ENCODE measurements around the gene AKAP6. TPM values are rescaled to one million over a fixed set of nuclear protein-coding genes. Genes with fewer than 3 reads are reported as not detected.

The AKAP6 gene
- polyA plus RNA-seq, 2 donors, result 1.5 to 1.6 TPM

DNA sequence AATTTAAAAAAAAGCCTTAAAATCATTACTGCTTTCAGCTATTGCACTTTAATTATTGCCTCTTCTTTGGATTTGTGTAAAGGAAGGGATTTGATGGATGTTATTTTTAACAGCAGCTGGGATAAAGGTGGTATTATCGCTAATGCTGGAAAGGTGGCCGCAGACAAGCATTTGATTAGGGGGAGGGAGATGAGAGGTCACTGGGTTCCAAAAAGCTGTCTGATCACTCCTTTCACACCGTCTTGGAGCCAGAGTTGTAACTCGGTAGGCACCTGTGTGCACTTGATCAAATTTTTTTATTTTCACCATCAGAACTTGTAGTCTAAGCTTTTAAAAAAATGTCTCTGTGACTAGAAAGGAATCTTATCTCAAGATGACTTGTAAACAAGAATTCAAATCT lies 99.8 kb downstream of the AKAP6 start:
- Histone ChIP-seq H3K27ac (ENCODE audit: low read depth in 2 of 2, low read length in 1 of 2) (no peak overlapping the region), H3K4me3 (ENCODE audit: low read depth in 1 of 2, low read length in 2 of 2) (no peak overlapping the region), H3K27me3 (ENCODE audit: control insufficient read depth in 1 of 2, insufficient read depth in 2 of 2, low read length in 2 of 2) (no peaks in the 10 kb centered on the region), H3K36me3 (ENCODE audit: control insufficient read depth in 2 of 2, insufficient read depth in 2 of 2, low read length in 1 of 2) (no peaks in the 10 kb centered on the region), H3K4me1 (ENCODE audit: control insufficient read depth in 2 of 2, insufficient read depth in 2 of 2, low read length in 1 of 2) (peaks cover 0 to 5% of the 10 kb centered on the region in 2 donors), H3K9me3 (ENCODE audit: control insufficient read depth in 2 of 2, insufficient read depth in 1 of 2, low read depth in 1 of 2, low read length in 1 of 2) (no peaks in the 10 kb centered on the region)
- WGBS, 2 donors, result 57 to 68% methylated on average over 4 of the region's 4 CpGs

DNA sequence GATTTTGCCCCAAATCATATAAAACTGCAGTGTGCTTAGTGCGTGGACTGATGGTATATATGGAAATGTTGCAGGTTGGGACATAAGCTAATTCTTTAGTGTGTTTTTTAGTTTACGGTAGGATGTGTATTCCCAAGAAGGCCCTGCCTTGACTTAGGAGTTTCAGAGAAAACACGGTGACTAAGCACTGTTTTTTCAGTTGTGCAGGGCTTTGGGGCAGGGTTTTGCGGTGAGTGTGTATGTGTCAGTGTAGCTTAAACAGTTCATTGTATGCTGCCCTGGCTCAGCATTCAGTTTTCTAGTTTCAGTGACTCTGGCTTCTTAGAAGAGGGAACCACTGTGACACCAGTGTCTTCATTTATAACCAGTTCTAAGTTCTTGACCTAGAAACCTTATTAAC lies 101.2 kb downstream of the AKAP6 start:
- Histone ChIP-seq H3K27ac (ENCODE audit: low read depth in 2 of 2, low read length in 1 of 2) (peak overlapping the region in 1 of 2 donors; percentile 30), H3K36me3 (ENCODE audit: control insufficient read depth in 2 of 2, insufficient read depth in 2 of 2, low read length in 1 of 2) (no peaks in the 10 kb centered on the region), H3K4me1 (ENCODE audit: control insufficient read depth in 2 of 2, insufficient read depth in 2 of 2, low read length in 1 of 2) (peaks cover 0 to 5% of the 10 kb centered on the region in 2 donors), H3K9me3 (ENCODE audit: control insufficient read depth in 2 of 2, insufficient read depth in 1 of 2, low read depth in 1 of 2, low read length in 1 of 2) (no peaks in the 10 kb centered on the region), H3K4me3 (ENCODE audit: low read depth in 1 of 2, low read length in 2 of 2) (no peak overlapping the region), H3K27me3 (ENCODE audit: control insufficient read depth in 1 of 2, insufficient read depth in 2 of 2, low read length in 2 of 2) (no peaks in the 10 kb centered on the region)
- WGBS, 2 donors, result 74 to 83% methylated on average over 4 of the region's 4 CpGs

DNA sequence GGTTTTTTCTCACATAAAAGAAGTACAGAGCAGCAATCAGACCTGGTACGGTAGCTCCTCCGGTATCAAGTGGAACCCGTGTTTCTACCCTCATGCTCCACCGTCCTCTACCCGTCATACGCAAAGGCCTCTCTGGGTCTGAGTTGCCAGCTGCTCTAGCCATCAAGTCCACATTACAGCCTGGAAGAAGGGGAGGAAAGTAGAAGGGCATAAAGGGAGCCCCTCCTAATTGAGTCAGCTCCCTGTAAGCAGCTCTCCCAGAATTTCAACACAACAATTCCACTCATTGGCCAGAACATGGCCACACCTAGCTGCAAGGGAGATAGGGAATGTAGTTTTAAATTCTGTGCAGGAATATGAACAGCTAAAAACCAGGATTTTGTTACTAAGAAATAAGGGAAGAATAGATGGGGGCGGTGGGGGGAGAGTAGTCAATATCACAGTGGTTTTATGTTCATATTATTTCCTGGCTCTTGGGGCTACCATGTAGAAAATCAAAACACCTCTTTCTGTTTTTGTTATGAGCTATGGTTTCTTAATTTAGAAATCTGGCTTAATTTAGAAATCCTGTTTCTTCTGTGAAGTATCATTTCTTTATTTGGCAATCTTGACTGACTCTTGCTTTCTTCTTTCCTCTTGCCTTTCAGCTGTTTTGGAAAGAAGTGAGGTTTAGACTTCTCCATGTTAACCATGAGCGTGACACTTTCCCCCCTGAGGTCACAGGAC lies 103.9 kb downstream of the AKAP6 start:
- no peaks in the 10 kb centered on the region for H3K27me3 ChIP-seq (ENCODE audit: control insufficient read depth in 1 of 2, insufficient read depth in 2 of 2, low read length in 2 of 2)
- H3K4me1 ChIP-seq (ENCODE audit: control insufficient read depth in 2 of 2, insufficient read depth in 2 of 2, low read length in 1 of 2), result peaks cover 0 to 3% of the 10 kb centered on the region in 2 donors
- WGBS, 2 donors, result 81 to 83% methylated on average over 8 of the region's 8 CpGs
- no peaks in the 10 kb centered on the region for H3K9me3 ChIP-seq (ENCODE audit: control insufficient read depth in 2 of 2, insufficient read depth in 1 of 2, low read depth in 1 of 2, low read length in 1 of 2)
- H3K27ac ChIP-seq (ENCODE audit: low read depth in 2 of 2, low read length in 1 of 2), result peak overlapping the region in 1 of 2 donors; percentile 74
- H3K36me3 ChIP-seq (ENCODE audit: control insufficient read depth in 2 of 2, insufficient read depth in 2 of 2, low read length in 1 of 2), result no peaks in the 10 kb centered on the region
- peak overlapping the region; percentile 9 to 13 for H3K4me3 ChIP-seq (ENCODE audit: low read depth in 1 of 2, low read length in 2 of 2)

DNA sequence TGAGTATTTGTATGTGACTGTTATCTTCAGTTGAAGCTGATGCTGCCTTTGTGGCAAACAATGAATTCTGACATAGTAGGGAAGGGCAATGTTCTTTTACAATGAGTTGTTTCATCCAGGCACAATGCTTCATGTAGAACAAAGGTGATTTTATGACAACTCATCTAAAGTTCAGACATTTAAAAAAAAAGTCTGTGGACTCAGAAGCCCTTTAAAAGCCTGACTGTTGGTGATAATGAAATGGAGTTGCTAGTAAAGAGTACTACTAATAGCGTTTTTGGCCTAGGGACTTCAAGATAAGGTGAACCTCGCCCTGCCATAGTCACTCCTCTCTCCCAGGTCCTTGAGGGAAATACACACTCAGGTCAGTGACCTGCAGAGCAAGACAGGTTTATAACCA lies 105.1 kb downstream of the AKAP6 start:
- H3K4me3 ChIP-seq (ENCODE audit: low read depth in 1 of 2, low read length in 2 of 2), result peak overlapping the region in 1 of 2 donors; percentile 13
- no peaks in the 10 kb centered on the region for H3K36me3 ChIP-seq (ENCODE audit: control insufficient read depth in 2 of 2, insufficient read depth in 2 of 2, low read length in 1 of 2)
- 56 to 75% methylated on average over 2 of the region's 2 CpGs for WGBS, 2 donors
- H3K4me1 ChIP-seq (ENCODE audit: control insufficient read depth in 2 of 2, insufficient read depth in 2 of 2, low read length in 1 of 2), result peaks cover 0 to 3% of the 10 kb centered on the region in 2 donors
- H3K27ac ChIP-seq (ENCODE audit: low read depth in 2 of 2, low read length in 1 of 2), result no peak overlapping the region
- H3K27me3 ChIP-seq (ENCODE audit: control insufficient read depth in 1 of 2, insufficient read depth in 2 of 2, low read length in 2 of 2), result no peaks in the 10 kb centered on the region
- no peaks in the 10 kb centered on the region for H3K9me3 ChIP-seq (ENCODE audit: control insufficient read depth in 2 of 2, insufficient read depth in 1 of 2, low read depth in 1 of 2, low read length in 1 of 2)

DNA sequence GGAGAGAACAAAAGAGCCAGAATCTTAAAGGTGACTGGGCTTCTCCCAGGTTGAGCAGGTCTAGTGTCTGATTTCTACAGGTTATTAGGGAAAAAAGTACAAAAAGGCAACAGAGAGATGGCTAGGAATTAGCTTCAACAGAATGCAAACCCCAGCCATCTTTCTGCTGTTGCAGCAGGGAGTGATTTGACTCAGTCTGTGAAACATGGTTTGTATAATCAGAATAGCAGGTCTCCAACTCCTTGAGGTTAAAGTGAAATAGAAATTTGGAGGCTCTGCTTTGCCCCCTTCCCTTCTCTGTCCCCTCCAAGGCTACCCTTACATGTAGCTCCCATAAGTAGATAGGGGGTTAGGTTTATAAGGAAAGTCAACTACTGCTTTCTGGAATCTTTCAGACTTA lies 105.8 kb downstream of the AKAP6 start:
- H3K27ac ChIP-seq (ENCODE audit: low read depth in 2 of 2, low read length in 1 of 2), result peak overlapping the region in 1 of 2 donors; percentile 8
- no peaks in the 10 kb centered on the region for H3K36me3 ChIP-seq (ENCODE audit: control insufficient read depth in 2 of 2, insufficient read depth in 2 of 2, low read length in 1 of 2)
- H3K9me3 ChIP-seq (ENCODE audit: control insufficient read depth in 2 of 2, insufficient read depth in 1 of 2, low read depth in 1 of 2, low read length in 1 of 2), result no peaks in the 10 kb centered on the region
- peaks cover 0 to 3% of the 10 kb centered on the region in 2 donors for H3K4me1 ChIP-seq (ENCODE audit: control insufficient read depth in 2 of 2, insufficient read depth in 2 of 2, low read length in 1 of 2)
- H3K4me3 ChIP-seq (ENCODE audit: low read depth in 1 of 2, low read length in 2 of 2), result no peak overlapping the region
- H3K27me3 ChIP-seq (ENCODE audit: control insufficient read depth in 1 of 2, insufficient read depth in 2 of 2, low read length in 2 of 2), result no peaks in the 10 kb centered on the region

DNA sequence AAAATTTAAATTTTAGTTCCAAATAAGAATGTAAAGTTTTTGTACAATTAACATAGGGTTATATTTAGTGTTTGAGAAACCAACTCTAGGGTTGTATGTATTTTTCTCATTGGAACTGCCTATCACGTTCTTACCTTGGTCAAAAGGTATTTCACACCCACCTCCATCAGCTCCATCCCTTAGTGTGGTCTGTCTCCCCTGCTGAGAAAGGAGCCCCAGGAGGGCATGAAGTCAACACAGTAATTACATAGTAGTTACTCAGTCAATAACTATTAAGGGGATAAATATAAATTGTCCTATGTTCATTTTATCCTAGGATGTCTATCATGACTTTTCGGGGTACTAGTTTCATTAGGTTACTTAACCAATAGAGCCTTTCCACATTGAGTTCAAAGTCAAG lies 106.3 kb downstream of the AKAP6 start:
- Histone ChIP-seq H3K36me3 (ENCODE audit: control insufficient read depth in 2 of 2, insufficient read depth in 2 of 2, low read length in 1 of 2) (no peaks in the 10 kb centered on the region), H3K27me3 (ENCODE audit: control insufficient read depth in 1 of 2, insufficient read depth in 2 of 2, low read length in 2 of 2) (no peaks in the 10 kb centered on the region), H3K27ac (ENCODE audit: low read depth in 2 of 2, low read length in 1 of 2) (no peak overlapping the region), H3K4me3 (ENCODE audit: low read depth in 1 of 2, low read length in 2 of 2) (no peak overlapping the region), H3K4me1 (ENCODE audit: control insufficient read depth in 2 of 2, insufficient read depth in 2 of 2, low read length in 1 of 2) (peaks cover 0 to 3% of the 10 kb centered on the region in 2 donors), H3K9me3 (ENCODE audit: control insufficient read depth in 2 of 2, insufficient read depth in 1 of 2, low read depth in 1 of 2, low read length in 1 of 2) (no peaks in the 10 kb centered on the region)
- WGBS, 2 donors, result 88 to 92% methylated on average over 2 of the region's 2 CpGs

DNA sequence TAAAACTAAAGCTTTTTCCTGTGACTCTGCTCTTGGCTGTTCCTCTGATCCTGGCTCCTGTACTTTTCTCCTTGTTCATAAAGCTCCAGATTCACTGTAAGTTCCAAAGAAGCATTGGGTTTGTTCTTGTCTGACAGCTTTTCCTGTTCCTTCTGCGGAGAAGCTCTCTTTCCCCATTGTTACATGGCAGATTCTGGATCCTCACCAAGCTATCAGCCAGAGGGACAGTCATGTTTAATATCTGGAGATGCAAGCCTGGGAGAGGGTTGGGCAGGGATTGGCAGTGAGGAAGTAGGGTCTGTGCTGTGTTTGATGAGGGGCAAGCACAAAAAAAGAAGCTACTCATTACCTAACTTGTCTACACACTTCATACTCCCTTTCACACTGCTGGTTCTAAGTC lies 107.9 kb downstream of the AKAP6 start:
- 46 to 72% methylated on average over 1 of the region's 1 CpG for WGBS, 2 donors
- H3K36me3 ChIP-seq (ENCODE audit: control insufficient read depth in 2 of 2, insufficient read depth in 2 of 2, low read length in 1 of 2), result no peaks in the 10 kb centered on the region
- peak overlapping the region in 1 of 2 donors; percentile 55 for H3K27ac ChIP-seq (ENCODE audit: low read depth in 2 of 2, low read length in 1 of 2)

DNA sequence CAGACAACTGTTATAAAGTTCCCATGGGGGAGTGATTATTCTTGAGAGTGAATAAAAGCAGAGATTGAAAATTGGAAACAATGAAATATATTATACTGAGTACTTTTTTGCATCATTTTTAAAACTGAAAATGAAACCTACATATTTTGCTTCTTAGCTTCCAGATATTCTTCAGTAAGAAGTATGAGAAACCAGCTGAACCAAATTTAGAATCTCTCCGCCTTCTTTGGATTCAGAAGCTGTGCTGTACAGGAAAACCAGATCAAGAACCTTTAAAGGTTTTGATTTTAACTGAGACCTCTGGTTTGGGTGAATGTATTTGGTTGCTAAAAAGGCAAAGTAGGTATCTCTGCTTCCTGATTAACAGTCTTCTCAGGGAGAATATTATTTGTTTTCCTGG lies 109.4 kb downstream of the AKAP6 start:
- Histone ChIP-seq H3K4me1 (ENCODE audit: control insufficient read depth in 2 of 2, insufficient read depth in 2 of 2, low read length in 1 of 2) (no peaks in the 10 kb centered on the region), H3K27me3 (ENCODE audit: control insufficient read depth in 1 of 2, insufficient read depth in 2 of 2, low read length in 2 of 2) (no peaks in the 10 kb centered on the region), H3K36me3 (ENCODE audit: control insufficient read depth in 2 of 2, insufficient read depth in 2 of 2, low read length in 1 of 2) (no peaks in the 10 kb centered on the region), H3K4me3 (ENCODE audit: low read depth in 1 of 2, low read length in 2 of 2) (no peak overlapping the region), H3K9me3 (ENCODE audit: control insufficient read depth in 2 of 2, insufficient read depth in 1 of 2, low read depth in 1 of 2, low read length in 1 of 2) (no peaks in the 10 kb centered on the region), H3K27ac (ENCODE audit: low read depth in 2 of 2, low read length in 1 of 2) (no peak overlapping the region)
- 44 to 46% methylated on average over 1 of the region's 1 CpG for WGBS, 2 donors

More for the DNA sequence above, 107.9 kb downstream of the AKAP6 start:
- Histone ChIP-seq H3K9me3 (ENCODE audit: control insufficient read depth in 2 of 2, insufficient read depth in 1 of 2, low read depth in 1 of 2, low read length in 1 of 2) (no peaks in the 10 kb centered on the region), H3K4me1 (ENCODE audit: control insufficient read depth in 2 of 2, insufficient read depth in 2 of 2, low read length in 1 of 2) (peaks cover 0 to 3% of the 10 kb centered on the region in 2 donors), H3K4me3 (ENCODE audit: low read depth in 1 of 2, low read length in 2 of 2) (no peak overlapping the region), H3K27me3 (ENCODE audit: control insufficient read depth in 1 of 2, insufficient read depth in 2 of 2, low read length in 2 of 2) (no peaks in the 10 kb centered on the region)

DNA sequence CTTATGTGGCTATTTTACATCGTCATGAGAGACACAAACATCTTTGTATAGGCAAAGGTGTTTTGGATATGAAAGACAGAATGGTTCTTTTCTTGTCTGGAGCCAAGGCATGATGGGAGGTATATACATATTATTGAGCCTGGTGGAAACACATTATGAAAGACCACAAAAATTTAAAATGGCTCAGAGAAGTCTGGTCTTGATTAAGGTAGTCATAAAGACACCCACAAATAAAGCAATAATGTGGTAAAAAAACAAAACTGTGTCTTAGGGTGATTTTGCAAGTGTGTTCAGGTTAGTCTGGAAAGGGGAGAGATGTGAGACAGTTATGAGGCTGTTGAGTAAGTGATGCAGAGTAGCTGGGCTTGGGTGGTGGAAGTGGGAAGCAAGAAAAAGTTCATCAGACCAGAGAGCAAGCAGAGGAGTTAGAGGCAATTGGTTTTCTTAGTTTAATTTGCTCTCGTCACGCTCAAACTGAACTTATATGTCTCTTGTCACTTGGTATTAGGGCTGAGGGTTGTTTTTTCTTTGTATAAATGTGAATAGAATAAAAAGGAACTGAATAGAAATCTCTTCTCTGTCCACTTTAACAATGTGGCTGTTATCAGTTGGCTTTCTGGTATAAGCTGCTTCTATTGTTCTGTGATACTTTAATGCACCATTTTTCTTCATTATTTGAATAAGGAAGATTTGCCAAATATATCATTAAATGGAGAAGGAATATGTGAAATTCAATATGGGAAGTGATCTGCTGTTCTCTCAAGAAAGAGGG lies 115.0 kb downstream of the AKAP6 start:
- Histone ChIP-seq H3K4me3 (ENCODE audit: low read depth in 1 of 2, low read length in 2 of 2) (no peak overlapping the region), H3K9me3 (ENCODE audit: control insufficient read depth in 2 of 2, insufficient read depth in 1 of 2, low read depth in 1 of 2, low read length in 1 of 2) (no peaks in the 10 kb centered on the region), H3K36me3 (ENCODE audit: control insufficient read depth in 2 of 2, insufficient read depth in 2 of 2, low read length in 1 of 2) (no peaks in the 10 kb centered on the region), H3K4me1 (ENCODE audit: control insufficient read depth in 2 of 2, insufficient read depth in 2 of 2, low read length in 1 of 2) (no peaks in the 10 kb centered on the region), H3K27ac (ENCODE audit: low read depth in 2 of 2, low read length in 1 of 2) (no peak overlapping the region), H3K27me3 (ENCODE audit: control insufficient read depth in 1 of 2, insufficient read depth in 2 of 2, low read length in 2 of 2) (no peaks in the 10 kb centered on the region)
- 87 to 92% methylated on average over 3 of the region's 3 CpGs for WGBS, 2 donors

Measured in esophagus (tissue), 2 donors.